Endodermal cell (in vitro differentiated cells): Measurements from ENCODE around the gene PSD. TPM values are rescaled to one million over a fixed set of nuclear protein-coding genes. Genes with fewer than 3 reads are reported as not detected.

Experiments used
- DNase-seq: peaks from one replicate; pipeline ENCODE4 v3.0.0-alpha.2; 2017
- H3K27ac ChIP-seq: 2 replicates; pipeline ENCODE4 v1.5.1; 2013; ENCODE audit warnings: mild to moderate bottlenecking, low read depth, low read length, moderate library complexity
- H3K27me3 ChIP-seq: 2 replicates; pipeline ENCODE4 v1.6.1; 2013; ENCODE audit warnings: mild to moderate bottlenecking, low read length, moderate library complexity; ENCODE audit not compliant: insufficient read depth, control insufficient read depth, poor library complexity, severe bottlenecking
- H3K36me3 ChIP-seq: 2 replicates; pipeline ENCODE4 v1.7.0; 2013; ENCODE audit warnings: mild to moderate bottlenecking, low read length, moderate library complexity; ENCODE audit not compliant: control insufficient read depth, insufficient read depth
- H3K4me1 ChIP-seq: one replicate; pipeline ENCODE4 v1.7.0; 2013; ENCODE audit warnings: low read length; ENCODE audit not compliant: control insufficient read depth, insufficient read depth
- H3K4me3 ChIP-seq: 2 replicates; pipeline ENCODE4 v1.5.1; 2013; ENCODE audit warnings: mild to moderate bottlenecking, low read length, moderate library complexity
- H3K9ac ChIP-seq: 2 replicates; pipeline ENCODE4 v1.6.1; 2013; ENCODE audit warnings: mild to moderate bottlenecking, low read length, moderate library complexity; ENCODE audit not compliant: poor library complexity, severe bottlenecking; ENCODE audit errors: extremely low read depth
- H3K9me3 ChIP-seq: 2 replicates; pipeline ENCODE4 v1.6.1; 2013; ENCODE audit warnings: mild to moderate bottlenecking, low read length, moderate library complexity; ENCODE audit not compliant: control insufficient read depth
- H3K27ac Mint-ChIP-seq: 2 replicates; pipeline ENCODE4 v1.8.0; 2020; ENCODE audit warnings: mixed read lengths
- H3K27me3 Mint-ChIP-seq: 2 replicates; pipeline ENCODE4 v1.8.0; 2021; ENCODE audit warnings: mild to moderate bottlenecking, mixed read lengths; ENCODE audit not compliant: insufficient read depth
- H3K36me3 Mint-ChIP-seq: 2 replicates; pipeline ENCODE4 v1.8.0; 2020; ENCODE audit warnings: low read depth, mixed read lengths
- H3K4me1 Mint-ChIP-seq: 2 replicates; pipeline ENCODE4 v1.8.0; 2020; ENCODE audit warnings: mixed read lengths
- H3K4me3 Mint-ChIP-seq: 2 replicates; pipeline ENCODE4 v1.8.0; 2020; ENCODE audit warnings: mild to moderate bottlenecking, moderate library complexity, mixed read lengths
- H3K9me3 Mint-ChIP-seq: 2 replicates; pipeline ENCODE4 v1.8.0; 2020; ENCODE audit warnings: mild to moderate bottlenecking, mixed read lengths
- whole genome bisulfite sequencing, 2 experiments: methylation state at CpG; one replicate each; pipeline versions ENCODE4 v1.1.5 to v1.1.7; 2013; ENCODE audit warnings: missing lambda C conversion rate in 2 of 2, mixed read lengths in 1 of 2; ENCODE audit not compliant: insufficient coverage in 1 of 2, insufficient read length in 1 of 2; 5-methylcytosine and 5-hydroxymethylcytosine counted together
- total RNA-seq, 2 donors: library from RNA; stranded (reverse); fragmentation: NEBNext Ultra II Directional in 1 of 2; extraction: Animal tissue kit (Norgen Biotek cat#: 25700) in 1 of 2; gene quantifications; 2 replicates in 1 of 2; 3 replicates in 1 of 2; pipeline ENCODE4 v1.2.1, GENCODE V29; 2021
- TF ChIP-seq, protein P1 (sequence below): fragments of 200-600 bp; sonication (generic); conservative IDR thresholded peaks from 2 replicates; pipeline ENCODE4 v1.5.0; 2021; ENCODE audit warnings: antibody characterized with exemption, mild to moderate bottlenecking

The PSD gene
- total RNA-seq, 2 donors from 2014 or later, result 2.8 to 8.3 TPM

DNA sequence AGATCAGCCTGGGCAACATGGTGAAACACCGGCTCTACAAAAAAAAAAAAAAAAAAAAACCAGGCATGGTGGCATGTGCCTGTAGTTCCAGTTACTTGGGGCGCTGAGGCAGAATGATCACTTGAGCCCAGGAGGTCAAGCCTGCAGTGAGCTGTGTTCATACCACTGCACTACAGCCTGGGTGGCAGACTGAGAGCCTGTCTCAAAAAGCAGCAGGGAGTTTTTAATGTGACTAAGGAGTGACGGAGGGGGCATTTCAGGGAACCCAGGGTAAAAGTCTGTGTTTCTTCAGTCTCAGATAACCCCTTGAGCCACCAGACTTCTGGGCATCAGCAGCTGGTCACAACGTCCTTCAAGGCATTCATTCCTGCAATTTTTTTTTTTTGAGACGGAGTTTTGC is 34.9 kb upstream of the PSD start:
- Mint-ChIP-seq H3K27me3 (peaks cover 43% of the 10 kb centered on the region), H3K36me3 (peaks cover 7% of the 10 kb centered on the region), H3K4me1 (peaks cover 40% of the 10 kb centered on the region), H3K27ac (no peak overlapping the region), H3K9me3 (no peaks in the 10 kb centered on the region), H3K4me3 (peak overlapping the region; percentile 34)
- TF ChIP-seq, protein P1, sequence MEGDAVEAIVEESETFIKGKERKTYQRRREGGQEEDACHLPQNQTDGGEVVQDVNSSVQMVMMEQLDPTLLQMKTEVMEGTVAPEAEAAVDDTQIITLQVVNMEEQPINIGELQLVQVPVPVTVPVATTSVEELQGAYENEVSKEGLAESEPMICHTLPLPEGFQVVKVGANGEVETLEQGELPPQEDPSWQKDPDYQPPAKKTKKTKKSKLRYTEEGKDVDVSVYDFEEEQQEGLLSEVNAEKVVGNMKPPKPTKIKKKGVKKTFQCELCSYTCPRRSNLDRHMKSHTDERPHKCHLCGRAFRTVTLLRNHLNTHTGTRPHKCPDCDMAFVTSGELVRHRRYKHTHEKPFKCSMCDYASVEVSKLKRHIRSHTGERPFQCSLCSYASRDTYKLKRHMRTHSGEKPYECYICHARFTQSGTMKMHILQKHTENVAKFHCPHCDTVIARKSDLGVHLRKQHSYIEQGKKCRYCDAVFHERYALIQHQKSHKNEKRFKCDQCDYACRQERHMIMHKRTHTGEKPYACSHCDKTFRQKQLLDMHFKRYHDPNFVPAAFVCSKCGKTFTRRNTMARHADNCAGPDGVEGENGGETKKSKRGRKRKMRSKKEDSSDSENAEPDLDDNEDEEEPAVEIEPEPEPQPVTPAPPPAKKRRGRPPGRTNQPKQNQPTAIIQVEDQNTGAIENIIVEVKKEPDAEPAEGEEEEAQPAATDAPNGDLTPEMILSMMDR, result no peak
- Histone ChIP-seq H3K4me1 (peaks cover 14% of the 10 kb centered on the region), H3K4me3 (no peak overlapping the region), H3K9me3 (no peaks in the 10 kb centered on the region), H3K36me3 (peaks cover 4% of the 10 kb centered on the region), H3K27ac (no peak overlapping the region), H3K27me3 (peaks cover 26% of the 10 kb centered on the region), H3K9ac (no peak overlapping the region)
- 86 to 91% methylated on average over 3 to 5 of the region's 5 CpGs for WGBS, 2 experiments
- no peak for DNase-seq

DNA sequence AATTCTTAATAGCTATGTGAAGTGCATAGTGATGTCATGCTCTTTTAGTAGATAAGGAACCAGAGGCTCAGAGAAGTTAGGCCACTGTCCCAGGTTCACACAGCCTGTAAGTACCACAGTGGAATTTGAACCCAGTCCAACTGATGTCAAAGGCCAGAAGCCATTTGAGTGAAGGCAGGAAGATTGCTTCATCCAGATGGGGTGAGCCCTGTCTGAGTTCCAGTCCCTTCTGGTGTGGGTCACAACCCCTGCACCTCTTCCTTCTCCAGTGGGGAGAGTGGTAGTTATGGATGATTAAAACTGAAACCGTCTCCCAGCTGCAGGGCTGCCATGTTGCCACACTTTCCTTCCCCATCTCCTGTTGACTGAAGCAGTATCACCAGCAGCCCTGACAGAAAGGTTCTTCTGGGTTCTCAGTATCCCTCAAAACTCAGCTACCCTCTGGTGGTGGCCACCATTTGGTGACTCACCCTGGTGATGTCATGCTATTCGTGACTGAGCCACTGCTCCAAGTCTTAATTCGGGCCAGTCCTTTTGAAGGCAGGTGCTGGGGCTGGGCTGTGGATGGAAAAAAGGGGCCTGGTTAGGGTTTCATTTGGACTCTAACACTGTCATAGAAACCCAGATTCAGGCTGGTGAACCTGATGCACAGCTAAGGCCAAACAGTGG is 34.2 kb upstream of the PSD start:
- WGBS, 2 experiments, result 68 to 88% methylated on average over 2 to 3 of the region's 3 CpGs
- peaks cover 36% of the 10 kb centered on the region for H3K27me3 Mint-ChIP-seq
- H3K9ac ChIP-seq, result no peak overlapping the region
- peaks cover 4% of the 10 kb centered on the region for H3K36me3 ChIP-seq
- H3K27ac ChIP-seq, result no peak overlapping the region
- H3K4me3 ChIP-seq, result no peak overlapping the region
- peaks cover 7% of the 10 kb centered on the region for H3K36me3 Mint-ChIP-seq
- TF ChIP-seq, protein P1, result no peak
- H3K4me1 ChIP-seq, result peaks cover 14% of the 10 kb centered on the region
- H3K27me3 ChIP-seq, result peaks cover 19% of the 10 kb centered on the region
- no peaks in the 10 kb centered on the region for H3K9me3 Mint-ChIP-seq
- peak overlapping the region; percentile 13 for H3K4me3 Mint-ChIP-seq
- H3K27ac Mint-ChIP-seq, result peak overlapping the region; percentile 52
- no peaks in the 10 kb centered on the region for H3K9me3 ChIP-seq
- DNase-seq, result no peak
- peaks cover 40% of the 10 kb centered on the region for H3K4me1 Mint-ChIP-seq

DNA sequence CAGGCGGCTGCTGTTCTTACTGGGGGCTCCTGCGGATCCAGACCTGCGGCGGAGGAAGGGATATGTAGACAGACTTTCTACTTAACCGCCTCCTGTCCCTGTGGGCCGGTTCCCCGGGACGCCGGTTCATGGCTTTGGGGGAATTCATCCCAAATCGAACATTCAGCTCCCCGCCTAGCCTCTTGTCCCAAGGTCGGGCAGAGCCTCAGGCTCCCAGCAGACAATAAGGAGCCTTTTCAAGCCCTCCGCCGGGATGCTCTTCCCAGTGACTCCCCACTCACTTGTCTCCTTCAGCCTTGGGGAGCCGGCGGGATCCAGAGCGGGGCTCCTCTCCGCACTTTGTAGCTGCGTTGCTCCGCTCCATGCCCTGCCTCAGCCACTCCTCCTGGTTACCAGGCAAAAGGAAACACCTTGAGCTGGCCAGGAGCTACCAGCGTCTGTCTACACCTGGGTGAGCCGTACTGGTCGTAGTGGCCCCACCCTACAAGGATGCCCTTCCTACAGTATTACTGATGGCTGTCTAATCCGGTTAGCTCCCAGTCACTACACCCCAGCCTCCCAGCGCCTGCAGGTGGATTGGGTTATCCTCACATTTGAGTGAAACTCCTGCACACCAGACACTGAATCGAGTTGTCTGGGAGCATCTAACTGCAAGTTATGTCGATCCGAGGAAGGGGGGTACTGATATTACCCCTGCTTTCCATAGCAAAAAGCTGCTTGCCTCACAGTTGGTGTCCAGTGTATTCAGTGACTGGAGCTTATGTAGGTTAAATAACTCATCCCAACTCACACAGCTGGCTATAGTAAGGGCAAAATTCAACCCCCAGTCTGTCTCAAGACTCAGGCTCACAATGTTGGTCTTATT is 32.8 kb upstream of the PSD start, which contains the start of gene C10orf95:
C10orf95 (minus strand) TSS at position 439 of the 865 bp plus-strand sequence. CDS start 450 bp downstream, outside the sequence.
- Mint-ChIP-seq H3K36me3 (peaks cover 7% of the 10 kb centered on the region), H3K27ac (no peak within 1 kb of the TSS), H3K4me3 (peak within 1 kb of the TSS; percentile 81), H3K4me1 (peaks cover 39% of the 10 kb centered on the region), H3K9me3 (no peaks in the 10 kb centered on the region), H3K27me3 (peaks cover 24% of the 10 kb centered on the region)
- Histone ChIP-seq H3K4me1 (peaks cover 12% of the 10 kb centered on the region), H3K4me3 (peak within 1 kb of the TSS; percentile 92), H3K36me3 (peaks cover 4% of the 10 kb centered on the region), H3K27me3 (peaks cover 12% of the 10 kb centered on the region), H3K27ac (no peak within 1 kb of the TSS), H3K9ac (peak within 1 kb of the TSS; percentile 41), H3K9me3 (no peaks in the 10 kb centered on the region)
- TF ChIP-seq, protein P1, result no peak
- DNase-seq, result peak; percentile 74
- WGBS, 2 experiments, result 40 to 57% methylated on average over 19 to 28 of the region's 28 CpGs
